Mesenchymal stem cell (in vitro differentiated cells and primary cell): ENCODE data around the gene ABCB8.
"Not testable (repeated sequence)": the region's sequence is repeated elsewhere in the genome, so short reads cannot be mapped to it uniquely, and the experiment has no call there.

ENCODE experiments used
- DNase-seq: peaks from one replicate; pipeline ENCODE4 v3.0.0-alpha.2; 2013
- H2AFZ ChIP-seq: one replicate; pipeline ENCODE4 v1.6.1; 2013; ENCODE audit warnings: low read depth, mild to moderate bottlenecking, control low read depth, inconsistent platforms, low read length, moderate library complexity
- H2AK5ac ChIP-seq: 2 replicates; pipeline ENCODE4 v1.6.1; 2013; ENCODE audit warnings: low read length, moderate library complexity, mild to moderate bottlenecking, inconsistent platforms; ENCODE audit not compliant: severe bottlenecking
- H2BK120ac ChIP-seq: one replicate; pipeline ENCODE4 v1.6.1; 2013; ENCODE audit warnings: low read depth, mild to moderate bottlenecking, inconsistent platforms, low read length, moderate library complexity
- H2BK12ac ChIP-seq, 2 experiments: one replicate each; pipeline ENCODE4 v1.6.1; 2013; ENCODE audit warnings: inconsistent platforms in 2 of 2, low read length in 2 of 2, mild to moderate bottlenecking in 2 of 2, moderate library complexity in 2 of 2, control low read depth in 1 of 2
- H2BK15ac ChIP-seq: one replicate; pipeline ENCODE4 v1.6.1; 2013; ENCODE audit warnings: mild to moderate bottlenecking, low read depth, inconsistent platforms; ENCODE audit not compliant: poor library complexity, severe bottlenecking
- H2BK5ac ChIP-seq: 2 replicates; pipeline ENCODE4 v1.6.1; 2013; ENCODE audit warnings: low read depth, mild to moderate bottlenecking, low read length, control low read depth, inconsistent platforms; ENCODE audit not compliant: poor library complexity, severe bottlenecking
- H3K14ac ChIP-seq, 2 experiments: one replicate each; pipeline ENCODE4 v1.6.1; 2013; ENCODE audit warnings: inconsistent platforms in 2 of 2, low read length in 2 of 2, control low read depth in 1 of 2, mild to moderate bottlenecking in 1 of 2, moderate library complexity in 1 of 2
- H3K18ac ChIP-seq, 2 experiments: one replicate each; pipeline ENCODE4 v1.6.1; 2013; ENCODE audit warnings: inconsistent platforms in 2 of 2, low read length in 2 of 2, control low read depth in 1 of 2, low read depth in 1 of 2, mild to moderate bottlenecking in 1 of 2
- H3K23ac ChIP-seq, 2 experiments: one replicate each; pipeline ENCODE4 v1.6.1; 2013; ENCODE audit warnings: inconsistent platforms in 2 of 2, low read length in 2 of 2, mild to moderate bottlenecking in 2 of 2, moderate library complexity in 2 of 2, control low read depth in 1 of 2
- H3K27ac ChIP-seq: 2 replicates; pipeline ENCODE4 v1.5.1; 2013; ENCODE audit warnings: mild to moderate bottlenecking, moderate library complexity, low read length, control low read depth, inconsistent platforms; ENCODE audit not compliant: poor library complexity, severe bottlenecking
- H3K27me3 ChIP-seq, 2 experiments: 2 replicates each; pipeline versions ENCODE4 v1.6.1 to v1.7.0; 2013; ENCODE audit warnings: low read length in 2 of 2, mild to moderate bottlenecking in 2 of 2, moderate library complexity in 2 of 2, control low read depth in 1 of 2, inconsistent platforms in 1 of 2; ENCODE audit not compliant: control insufficient read depth in 1 of 2, insufficient read depth in 1 of 2
- H3K36me3 ChIP-seq, 2 experiments: 2 replicates each; pipeline versions ENCODE4 v1.6.1 to v1.7.0; 2013; ENCODE audit warnings: low read length in 2 of 2, control low read depth in 1 of 2, inconsistent platforms in 1 of 2, low read depth in 1 of 2, mild to moderate bottlenecking in 1 of 2; ENCODE audit not compliant: insufficient read depth in 2 of 2, control insufficient read depth in 1 of 2
- H3K4ac ChIP-seq, 2 experiments: one replicate each; pipeline ENCODE4 v1.6.1; 2013; ENCODE audit warnings: inconsistent platforms in 2 of 2, low read length in 2 of 2, mild to moderate bottlenecking in 2 of 2, moderate library complexity in 2 of 2, control low read depth in 1 of 2, low read depth in 1 of 2
- H3K4me1 ChIP-seq: 2 replicates; pipeline ENCODE4 v1.6.1; 2013; ENCODE audit warnings: low read depth, low read length, control low read depth; ENCODE audit not compliant: control insufficient read depth, insufficient read depth
- H3K4me2 ChIP-seq: 2 replicates; pipeline ENCODE4 v1.6.1; 2013; ENCODE audit warnings: low read length, mild to moderate bottlenecking, inconsistent platforms; ENCODE audit not compliant: poor library complexity, severe bottlenecking
- H3K4me3 ChIP-seq, 2 experiments: 2 replicates each; pipeline versions ENCODE4 v1.5.1 to v1.7.0; 2013; ENCODE audit warnings: low read length in 2 of 2, mild to moderate bottlenecking in 2 of 2, control low read depth in 1 of 2, low read depth in 1 of 2; ENCODE audit not compliant: insufficient read depth in 1 of 2
- H3K79me1 ChIP-seq: replicated peaks from 2 replicates; pipeline ENCODE4 v1.6.1; 2013; ENCODE audit warnings: mild to moderate bottlenecking, control low read depth, low read length, inconsistent platforms; ENCODE audit not compliant: poor library complexity, severe bottlenecking
- H3K9ac ChIP-seq: 2 replicates; pipeline ENCODE4 v1.7.0; 2013; ENCODE audit warnings: mild to moderate bottlenecking, low read length, moderate library complexity
- H3K9me3 ChIP-seq: 2 replicates; pipeline ENCODE4 v1.7.0; 2013; ENCODE audit warnings: mild to moderate bottlenecking, low read length; ENCODE audit not compliant: control insufficient read depth
- H4K8ac ChIP-seq: one replicate; pipeline ENCODE4 v1.6.1; 2013; ENCODE audit warnings: inconsistent platforms, mild to moderate bottlenecking, low read length, moderate library complexity
- H4K91ac ChIP-seq: one replicate; pipeline ENCODE4 v1.6.1; 2013; ENCODE audit warnings: mild to moderate bottlenecking, low read length, inconsistent platforms
- WGBS: methylation state at CpG from one replicate; pipeline ENCODE4 v1.1.7; 2013; ENCODE audit warnings: mixed read lengths; 5-methylcytosine and 5-hydroxymethylcytosine counted together

ABCB8 gene

GRCh38 chr7:151010037-151010306, 18.3 kb upstream of the ABCB8 start:
- no peak overlapping the region for H2BK5ac ChIP-seq
- 61% methylated on average over 7 of the region's 7 CpGs for WGBS

GRCh38 chr7:151010307-151011096, 17.7 kb upstream of the ABCB8 start:
- Histone ChIP-seq H2BK12ac (peak overlapping the region; percentile 91 to 92), H4K91ac (peak overlapping the region; percentile 98), H3K27ac (no peak overlapping the region), H3K4me1 (peaks cover 21% of the 10 kb centered on the region), H3K4me2 (peak overlapping the region; percentile 48), H3K4ac (peak overlapping the region; percentile 76 to 86), H2BK5ac (no peak overlapping the region), H3K23ac (peak overlapping the region in 1 of 2 experiments; percentile 36), H3K36me3 (no peaks in the 10 kb centered on the region), H4K8ac (peak overlapping the region; percentile 83), H3K18ac (peak overlapping the region; percentile 70 to 93), H2AK5ac (no peak overlapping the region), H3K27me3 (peaks cover 41 to 42% of the 10 kb centered on the region in 2 experiments), H2BK120ac (peak overlapping the region; percentile 91), H2AFZ (peak overlapping the region; percentile 16), H3K4me3 (peak overlapping the region in 1 of 2 experiments; percentile 56), H3K14ac (peak overlapping the region in 1 of 2 experiments; percentile 20), H3K79me1 (no peaks in the 10 kb centered on the region), H2BK15ac (peak overlapping the region; percentile 55), H3K9me3 (no peaks in the 10 kb centered on the region), H3K9ac (no peak overlapping the region)
- WGBS: 8% methylated on average over 17 of the region's 18 CpGs
- peak; percentile 71 for DNase-seq

More at GRCh38 chr7:151010037-151010306, 18.3 kb upstream of the ABCB8 start:
- H3K36me3 ChIP-seq: no peaks in the 10 kb centered on the region
- peaks cover 41 to 47% of the 10 kb centered on the region in 2 experiments for H3K27me3 ChIP-seq
- peak overlapping the region; percentile 83 for H4K8ac ChIP-seq
- peak overlapping the region; percentile 91 to 92 for H2BK12ac ChIP-seq
- no peak overlapping the region for H3K27ac ChIP-seq
- no peaks in the 10 kb centered on the region for H3K9me3 ChIP-seq
- DNase-seq: no peak
- no peaks in the 10 kb centered on the region for H3K79me1 ChIP-seq
- no peak overlapping the region for H3K9ac ChIP-seq
- H2BK120ac ChIP-seq: peak overlapping the region; percentile 91
- H3K4me3 ChIP-seq: no peak overlapping the region
- peak overlapping the region; percentile 51 to 76 for H3K4ac ChIP-seq
- no peak overlapping the region for H2AK5ac ChIP-seq
- peaks cover 21% of the 10 kb centered on the region for H3K4me1 ChIP-seq
- H3K14ac ChIP-seq: peak overlapping the region in 1 of 2 experiments; percentile 55
- H3K18ac ChIP-seq: peak overlapping the region; percentile 54 to 70
- H2AFZ ChIP-seq: no peak overlapping the region
- H3K4me2 ChIP-seq: no peak overlapping the region
- H4K91ac ChIP-seq: peak overlapping the region; percentile 98
- H3K23ac ChIP-seq: no peak overlapping the region
- H2BK15ac ChIP-seq: peak overlapping the region; percentile 55

GRCh38 chr7:151011097-151011409, 17.2 kb upstream of the ABCB8 start:
- peak overlapping the region in 1 of 2 experiments; percentile 61 for H2BK12ac ChIP-seq
- peak overlapping the region; percentile 52 for H4K91ac ChIP-seq
- H3K4me3 ChIP-seq: no peak overlapping the region
- H2BK120ac ChIP-seq: no peak overlapping the region
- no peak overlapping the region for H3K4me2 ChIP-seq
- H3K27me3 ChIP-seq: peaks cover 41% of the 10 kb centered on the region in 2 experiments
- H3K14ac ChIP-seq: no peak overlapping the region
- H3K36me3 ChIP-seq: no peaks in the 10 kb centered on the region
- H2BK15ac ChIP-seq: peak overlapping the region; percentile 73
- peak overlapping the region; percentile 37 to 61 for H3K4ac ChIP-seq
- WGBS: 0% methylated on average over 1 of the region's 1 CpG
- H3K4me1 ChIP-seq: peaks cover 21% of the 10 kb centered on the region
- DNase-seq: peak; percentile 50
- no peaks in the 10 kb centered on the region for H3K9me3 ChIP-seq
- peak overlapping the region; percentile 6 to 48 for H3K18ac ChIP-seq
- peak overlapping the region; percentile 57 for H4K8ac ChIP-seq
- H2AFZ ChIP-seq: no peak overlapping the region
- H3K79me1 ChIP-seq: no peaks in the 10 kb centered on the region
- H3K9ac ChIP-seq: no peak overlapping the region
- H3K27ac ChIP-seq: no peak overlapping the region
- no peak overlapping the region for H2BK5ac ChIP-seq
- H2AK5ac ChIP-seq: no peak overlapping the region
- no peak overlapping the region for H3K23ac ChIP-seq

GRCh38 chr7:151011616-151012015, 16.6 kb upstream of the ABCB8 start:
- 84% methylated on average over 12 of the region's 12 CpGs for WGBS
- not testable (repeated sequence) for H4K91ac ChIP-seq, H3K18ac ChIP-seq

More at GRCh38 chr7:151011616-151012015, 16.6 kb upstream of the ABCB8 start:
- H3K4me3 ChIP-seq, H2BK5ac ChIP-seq, H3K14ac ChIP-seq, H3K4me2 ChIP-seq, H2BK15ac ChIP-seq, H4K8ac ChIP-seq, H2AK5ac ChIP-seq, H2BK120ac ChIP-seq, H3K9me3 ChIP-seq, H3K4ac ChIP-seq, H3K9ac ChIP-seq, H2BK12ac ChIP-seq, H2AFZ ChIP-seq, H3K79me1 ChIP-seq, DNase-seq, H3K27ac ChIP-seq, H3K23ac ChIP-seq, H3K36me3 ChIP-seq: not testable (repeated sequence)
- Histone ChIP-seq H3K27me3 (peaks cover 39 to 43% of the 10 kb centered on the region in 2 experiments), H3K4me1 (peaks cover 21% of the 10 kb centered on the region)
